Effector CD4-positive, alpha-beta T cell (primary cell): ENCODE measurements around the gene CPVL.

Experiments used
- DNase-seq: peaks from one replicate; pipeline ENCODE4 v3.0.0-alpha.2; 2020

Gene CPVL

DNA sequence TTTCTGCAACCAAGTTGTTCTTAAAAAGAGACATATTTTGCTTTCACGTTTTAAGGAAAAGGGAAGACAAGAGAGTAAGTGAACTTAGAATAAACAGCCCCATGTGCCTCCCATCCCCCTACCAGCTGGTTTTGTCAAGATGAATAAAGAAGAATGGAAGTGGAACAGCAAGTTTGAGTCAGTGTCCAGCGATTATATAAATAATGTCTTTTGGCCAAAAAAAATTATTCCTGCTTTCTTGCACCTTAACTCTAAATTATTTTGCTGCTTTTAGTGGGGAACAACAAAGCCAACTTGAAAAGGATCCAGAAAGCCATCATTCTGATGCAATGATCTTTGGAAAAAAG, 105.8 kb downstream of the CPVL start:
- DNase-seq, result no peak

DNA sequence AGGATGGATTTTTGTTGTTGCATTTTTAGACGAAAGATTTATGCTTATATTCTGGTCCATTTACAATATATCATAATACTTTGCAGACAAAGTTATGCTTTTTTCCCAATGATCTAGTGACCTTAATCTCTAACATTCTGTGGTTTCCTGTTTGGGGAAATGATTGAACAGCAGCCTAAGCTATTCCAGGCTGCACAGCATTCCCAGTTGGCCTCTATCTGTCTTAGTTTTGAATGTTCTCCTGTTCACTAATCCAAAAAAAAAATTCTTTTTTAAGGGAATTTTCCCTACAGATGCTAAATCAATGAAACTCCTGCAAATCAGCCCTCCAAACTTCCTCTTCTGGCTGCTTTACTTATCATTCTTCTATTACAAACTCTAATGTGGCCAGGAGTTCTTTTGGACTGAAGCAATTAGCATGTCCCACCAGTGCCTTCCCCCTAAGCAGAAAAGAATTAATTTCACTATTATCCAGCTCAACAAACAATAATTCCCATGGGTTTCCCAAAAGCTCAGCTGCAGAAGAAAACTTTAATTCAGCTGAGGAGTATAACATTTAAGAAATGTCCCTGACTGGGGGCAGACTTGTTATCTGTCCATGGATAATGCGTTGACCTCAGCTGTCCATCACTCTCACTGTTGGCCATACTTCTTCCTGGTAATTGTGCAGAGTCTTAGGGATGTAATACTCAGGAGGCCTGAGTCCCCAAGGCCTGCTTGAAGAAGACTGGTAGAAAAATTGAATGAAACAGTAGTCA, 106.3 kb downstream of the CPVL start:
- DNase-seq, result no peak

DNA sequence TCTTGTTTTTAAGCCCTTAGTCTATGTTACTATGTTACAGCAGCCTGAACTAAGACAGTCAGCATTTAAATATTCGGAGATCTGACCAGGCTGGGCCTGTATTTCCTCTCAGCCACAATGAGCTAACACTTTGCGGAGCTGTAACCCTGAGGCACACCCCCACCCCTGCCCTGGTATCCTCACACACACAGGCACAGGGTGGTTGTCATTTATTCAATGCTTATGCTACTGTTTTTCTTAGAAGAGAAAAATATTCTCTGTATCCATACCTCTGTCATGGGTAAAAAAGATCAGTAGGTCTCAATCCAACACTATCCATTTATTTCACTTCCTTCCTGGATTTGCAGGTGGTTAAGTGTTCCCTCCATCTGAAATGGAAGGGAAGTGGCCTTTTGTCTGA, 107.9 kb downstream of the CPVL start:
- DNase-seq, result no peak

DNA sequence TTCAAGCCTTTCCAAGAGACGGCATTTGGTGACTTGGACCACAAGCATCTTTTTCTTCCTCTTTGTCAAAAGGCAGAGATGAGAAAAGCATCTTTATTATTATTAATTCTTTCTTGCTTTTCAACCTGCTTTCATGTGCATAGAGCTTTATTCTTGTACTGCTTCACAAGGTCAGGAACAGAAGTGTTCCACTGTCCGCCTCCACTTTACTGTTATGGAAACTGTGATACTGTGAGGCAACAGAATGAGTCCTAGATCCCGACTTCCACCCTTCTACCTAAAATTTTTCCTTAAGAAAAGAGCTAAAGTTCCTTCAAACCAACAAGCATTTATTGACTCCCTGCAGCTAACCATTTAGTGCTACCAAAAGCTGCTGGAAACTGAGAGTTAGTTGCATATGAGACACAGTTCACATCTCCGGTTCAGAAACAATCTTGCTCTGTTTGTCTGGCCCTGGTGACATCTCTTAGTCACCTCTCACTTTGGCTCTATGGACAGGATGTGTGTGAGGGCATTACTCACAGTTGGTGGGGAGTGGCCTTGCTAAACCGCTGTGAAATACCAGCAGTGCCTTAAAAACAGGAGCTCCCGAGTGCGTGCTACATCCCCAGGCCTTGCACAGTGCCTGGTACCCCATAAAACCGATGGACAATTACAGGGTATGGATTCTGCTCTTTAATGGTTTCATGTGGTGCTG, 111.1 kb downstream of the CPVL start:
- DNase-seq, result no peak

DNA sequence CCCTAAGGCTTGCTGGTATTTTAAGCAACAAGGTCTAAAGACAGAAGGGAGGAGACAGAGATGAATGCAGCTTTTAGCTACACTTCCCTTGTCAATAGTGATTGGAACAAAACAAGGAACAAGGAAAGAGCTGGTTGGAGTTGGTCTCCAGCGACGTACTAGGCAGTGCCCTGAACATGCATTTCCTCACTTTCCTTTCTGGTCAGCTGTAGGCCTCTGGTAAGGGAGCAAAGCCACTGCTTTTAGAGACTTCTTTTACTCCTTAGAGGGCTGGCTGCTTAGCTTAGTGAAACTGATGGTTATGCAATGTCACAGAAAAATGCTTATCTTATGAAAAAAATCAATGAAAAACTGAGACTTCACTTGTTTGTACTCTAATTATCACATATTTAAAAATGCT, 112.8 kb downstream of the CPVL start:
- no peak for DNase-seq

DNA sequence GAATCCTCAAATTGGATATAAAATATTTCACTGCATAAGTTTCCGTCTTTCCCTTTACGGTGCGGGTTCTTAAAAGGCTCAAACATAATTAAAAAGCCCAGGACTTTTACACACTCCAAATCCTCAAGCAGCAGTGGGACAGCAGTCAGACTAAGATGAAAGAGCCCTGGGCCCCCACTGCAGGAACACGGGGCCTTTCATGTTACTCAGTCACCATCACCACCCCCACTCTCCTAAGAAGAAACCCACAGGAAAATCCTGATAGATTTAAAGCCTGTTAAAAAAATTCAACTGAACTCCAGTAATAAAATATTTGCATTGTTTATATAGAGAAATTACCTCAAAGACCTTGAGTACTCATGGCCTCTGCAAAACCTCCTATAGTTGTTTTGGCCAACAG, 114.2 kb downstream of the CPVL start:
- DNase-seq, result no peak

DNA sequence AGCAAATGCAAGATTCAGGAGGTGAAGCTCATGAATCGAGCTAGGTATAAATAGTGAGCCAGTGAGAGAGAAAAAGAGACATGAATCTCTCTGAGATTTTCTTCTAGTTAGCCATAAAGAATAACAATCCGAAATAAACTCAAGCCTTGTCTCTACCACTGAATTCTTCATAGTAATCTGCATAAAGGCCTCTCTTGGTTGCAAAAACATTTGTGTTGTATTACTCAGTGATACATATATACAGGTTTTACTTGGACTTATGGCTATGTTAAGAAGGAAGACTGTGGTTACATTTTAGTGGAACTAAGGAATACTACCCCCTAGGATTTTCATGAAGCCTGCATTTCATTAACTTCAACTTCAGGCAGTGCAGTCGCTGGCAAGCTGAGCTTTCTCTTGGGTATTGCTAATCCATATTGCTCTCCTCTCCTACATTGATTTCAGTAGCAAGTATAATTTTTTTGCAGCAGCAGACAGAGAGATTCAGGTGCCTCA, 115.5 kb downstream of the CPVL start:
- DNase-seq, result no peak

DNA sequence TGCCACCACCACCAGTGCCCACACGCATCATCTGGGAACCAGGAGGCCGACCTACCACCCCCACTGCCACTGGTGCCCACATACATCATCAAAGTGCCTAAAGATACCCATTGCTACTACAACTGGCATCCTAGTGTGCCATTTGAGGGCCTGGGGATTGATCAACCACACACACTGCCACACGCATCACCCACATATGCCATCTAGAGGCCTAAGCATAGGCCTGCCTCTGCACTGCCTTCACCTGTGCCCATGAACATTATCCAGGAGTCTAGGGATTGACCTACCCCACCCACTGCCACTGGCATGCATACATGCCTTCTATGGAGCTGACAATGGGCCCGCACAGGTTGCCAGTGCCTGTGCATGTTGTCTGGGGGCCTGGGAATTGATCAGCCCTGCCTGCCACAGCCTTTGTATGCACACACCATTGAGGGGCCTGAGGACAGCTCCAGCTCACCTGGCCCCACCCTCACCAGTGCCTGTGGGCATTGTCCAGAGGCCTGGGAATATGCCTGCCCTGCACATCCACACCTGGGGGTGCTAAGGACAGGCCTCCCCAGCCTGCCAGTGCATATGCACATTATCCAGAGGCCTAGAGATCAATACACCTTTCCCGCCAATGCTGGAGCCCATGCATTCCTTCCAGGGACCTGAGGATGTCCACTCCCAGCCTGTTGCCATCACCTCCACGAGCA, 123.9 kb downstream of the CPVL start:
- no peak for DNase-seq

DNA sequence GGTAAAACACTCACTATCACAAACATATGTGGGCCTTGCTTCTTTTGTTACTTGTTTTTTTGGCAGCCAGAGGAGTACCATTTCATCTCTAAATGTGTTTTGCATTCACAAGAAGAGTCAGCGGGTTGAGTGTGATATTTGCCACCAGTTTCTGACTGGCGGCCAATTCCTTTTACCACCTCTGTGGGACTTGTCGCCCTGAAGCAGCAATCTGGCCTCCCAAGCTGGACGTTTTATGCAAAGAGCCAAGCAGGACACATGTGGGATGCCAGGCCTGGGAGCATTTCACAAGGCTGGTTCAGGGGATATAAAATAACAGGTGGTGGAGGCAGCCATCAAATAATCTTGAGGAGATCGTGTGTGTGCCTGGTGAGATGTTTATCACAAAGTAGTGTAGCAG, 126.4 kb downstream of the CPVL start:
- DNase-seq, result no peak

DNA sequence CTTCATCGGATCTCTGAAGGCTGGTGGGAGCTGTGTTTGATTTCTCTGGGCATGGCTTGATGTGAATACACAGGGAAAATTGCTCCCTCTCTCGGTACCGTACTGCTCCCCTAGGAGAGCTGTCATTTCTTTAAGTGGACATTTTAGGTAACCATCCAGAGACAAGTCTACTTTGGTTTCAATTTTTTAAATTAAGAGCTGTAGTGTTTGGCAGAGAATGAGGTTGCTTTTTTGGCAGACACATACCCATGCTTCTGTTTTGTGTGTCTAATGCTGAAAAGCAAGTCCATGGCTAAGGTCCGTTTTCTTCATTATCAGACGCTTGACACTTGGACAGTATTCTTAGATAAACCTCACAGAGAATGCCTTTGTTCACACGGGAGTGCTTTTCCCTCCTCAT, 127.0 kb downstream of the CPVL start:
- DNase-seq, result no peak

DNA sequence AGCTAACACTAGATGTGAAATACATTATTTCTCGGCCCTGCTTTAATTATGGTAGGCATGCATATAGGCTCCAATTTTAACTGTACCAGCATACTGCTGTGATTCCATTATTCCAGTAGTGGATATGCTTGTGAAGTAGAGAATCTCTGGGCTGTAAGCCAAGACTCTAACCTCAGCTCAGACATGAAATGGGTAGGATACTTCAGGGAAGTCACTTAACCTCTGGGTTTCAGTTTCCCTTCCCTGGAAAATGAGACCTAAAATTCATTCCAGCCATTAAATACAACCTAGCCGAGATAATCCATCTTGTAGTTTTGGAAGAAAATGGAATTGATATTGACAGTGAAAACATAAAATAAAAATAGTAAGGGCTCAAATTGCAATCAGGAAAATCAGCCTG, 128.6 kb downstream of the CPVL start:
- DNase-seq, result no peak

DNA sequence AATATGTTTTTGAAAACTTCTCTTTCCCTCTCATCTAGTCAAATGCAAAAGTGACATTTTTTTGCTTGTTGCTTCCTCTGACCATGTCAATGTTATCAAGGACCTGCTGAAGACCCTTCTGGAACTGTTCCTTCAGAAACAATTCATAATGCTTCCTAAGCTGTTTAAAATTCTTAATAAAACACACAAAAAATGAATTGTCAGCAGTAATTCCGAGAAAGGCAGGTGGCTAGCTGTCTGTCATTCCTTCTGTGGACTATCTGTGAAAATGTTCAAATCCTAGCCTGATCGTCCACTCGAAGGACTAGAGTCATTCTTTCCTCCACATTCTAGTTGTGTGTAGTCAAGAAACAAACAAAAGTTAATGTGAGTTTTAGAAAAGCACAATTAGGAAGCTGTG, 131.6 kb downstream of the CPVL start:
- DNase-seq, result no peak

DNA sequence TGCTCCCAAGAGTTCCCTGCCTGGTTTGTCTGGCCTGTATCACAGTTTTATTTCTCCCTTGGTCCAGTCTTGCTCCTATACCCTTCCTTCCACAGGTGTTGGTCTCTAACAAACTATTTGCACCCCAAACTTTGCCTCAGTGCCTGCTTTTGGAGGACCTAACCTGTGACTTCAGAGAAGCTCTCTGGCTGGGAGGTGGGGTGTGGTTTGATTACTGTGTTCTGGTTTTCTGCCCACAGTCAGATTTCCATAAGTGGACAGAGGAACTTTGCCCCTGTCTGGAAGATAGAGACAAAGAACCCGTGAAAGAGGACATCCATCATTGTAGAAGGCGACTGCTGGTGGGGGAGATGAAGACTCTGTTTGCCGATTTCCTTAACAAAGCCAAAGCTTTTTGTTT, 132.4 kb downstream of the CPVL start:
- DNase-seq, result no peak

DNA sequence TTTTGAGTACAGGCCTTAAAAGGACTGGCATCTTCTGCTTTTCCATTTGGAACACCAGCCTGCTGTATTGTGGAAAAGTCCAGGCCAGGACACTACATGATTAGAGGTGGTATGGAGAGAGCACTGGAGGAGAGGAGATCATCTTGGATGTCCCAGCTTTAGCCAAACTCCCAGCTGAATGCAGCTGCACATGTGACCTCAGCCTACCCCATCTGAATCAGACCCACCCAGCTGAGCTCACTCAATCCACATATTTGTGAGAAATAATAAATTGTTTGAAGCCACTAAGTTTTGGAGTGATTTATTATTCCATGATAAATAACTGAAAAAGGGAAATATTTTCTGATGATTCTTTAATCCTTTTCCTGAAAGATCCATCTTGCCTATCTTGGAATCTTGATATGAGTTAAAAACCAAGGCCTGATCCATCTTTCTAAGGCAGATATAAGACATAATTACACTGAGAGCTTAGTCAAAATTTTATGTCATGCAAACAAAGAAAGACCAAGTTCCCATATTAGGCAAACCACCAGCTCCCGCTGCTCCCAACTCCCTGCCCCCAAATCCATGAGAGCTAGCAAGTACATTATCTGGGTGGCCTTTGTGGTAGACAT, 133.1 kb downstream of the CPVL start:
- DNase-seq, result no peak

DNA sequence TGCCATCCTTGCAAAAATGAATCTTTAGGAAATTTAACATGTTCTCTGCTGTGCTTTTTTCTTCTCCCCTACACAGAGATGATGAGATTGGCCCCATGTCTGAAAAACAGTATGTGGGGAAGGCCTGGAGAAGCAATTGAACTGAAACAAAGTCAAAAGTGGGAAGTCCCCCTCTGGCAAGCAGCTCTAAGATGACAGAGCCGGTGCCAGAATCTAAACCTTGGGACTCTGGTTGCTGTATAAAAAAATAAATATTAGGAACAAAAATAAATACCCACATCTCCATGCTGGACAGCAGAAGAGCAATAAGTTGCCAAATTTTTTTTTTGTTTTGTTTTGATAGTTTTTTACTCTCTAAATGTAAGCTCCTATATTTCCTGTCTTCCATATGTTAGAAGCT, 136.4 kb downstream of the CPVL start:
- no peak for DNase-seq

DNA sequence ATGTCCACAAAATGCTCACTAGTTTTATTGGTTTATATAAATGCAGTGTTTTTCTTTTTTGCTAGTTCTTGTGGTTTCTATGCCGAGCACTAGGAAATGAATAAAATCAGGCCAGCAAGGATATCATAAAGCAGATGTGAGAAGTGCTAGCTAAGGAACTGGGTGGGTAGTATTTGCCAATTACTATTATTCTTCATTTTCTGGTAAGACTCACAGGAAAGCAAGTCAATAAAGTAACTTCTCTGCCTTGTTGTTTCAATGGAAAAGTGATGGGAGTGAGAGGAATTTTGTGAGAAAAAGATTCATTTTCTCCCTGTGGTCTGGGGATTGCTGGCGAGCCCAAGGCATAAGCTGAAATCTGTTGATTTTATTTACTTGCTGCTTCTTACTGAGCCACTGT, 137.7 kb downstream of the CPVL start:
- DNase-seq, result no peak

DNA sequence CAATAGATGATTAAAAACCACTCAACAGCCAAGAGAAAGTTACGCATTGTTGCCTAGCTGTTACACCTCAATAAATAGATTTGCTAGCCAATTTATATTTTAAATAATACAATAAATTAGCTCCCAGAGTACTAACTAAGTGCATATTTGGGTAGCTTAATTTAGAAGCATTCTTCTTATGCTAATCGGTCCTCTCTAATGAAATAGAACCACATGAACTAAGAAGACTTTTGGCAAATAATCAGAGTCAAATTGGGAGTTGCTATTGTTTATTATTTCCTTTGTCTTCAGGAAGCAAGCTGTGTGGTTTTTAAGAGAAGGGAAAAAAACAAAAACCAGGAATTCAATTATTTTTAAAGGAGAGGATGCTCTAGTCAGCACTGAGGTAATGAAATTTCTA, 139.2 kb downstream of the CPVL start:
- no peak for DNase-seq

DNA sequence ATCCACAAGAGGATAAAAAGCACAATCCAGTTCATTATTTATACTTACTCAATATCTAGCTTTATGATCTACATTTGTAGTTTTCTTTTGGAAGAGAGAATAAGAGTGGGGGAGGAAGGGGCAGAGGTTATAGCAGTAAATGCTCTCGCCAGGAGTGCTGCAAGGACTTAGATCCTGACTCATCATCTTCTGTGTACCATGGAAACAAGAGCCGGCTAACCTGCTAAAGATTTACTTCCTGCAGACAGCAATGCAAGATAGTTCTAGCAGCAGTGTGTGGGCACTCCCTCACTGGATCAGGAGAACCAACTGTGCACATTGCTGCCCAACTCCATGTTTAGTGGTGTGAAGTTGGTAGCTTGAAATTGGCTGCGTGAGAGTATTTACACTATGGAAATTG, 140.5 kb downstream of the CPVL start:
- DNase-seq, result no peak

DNA sequence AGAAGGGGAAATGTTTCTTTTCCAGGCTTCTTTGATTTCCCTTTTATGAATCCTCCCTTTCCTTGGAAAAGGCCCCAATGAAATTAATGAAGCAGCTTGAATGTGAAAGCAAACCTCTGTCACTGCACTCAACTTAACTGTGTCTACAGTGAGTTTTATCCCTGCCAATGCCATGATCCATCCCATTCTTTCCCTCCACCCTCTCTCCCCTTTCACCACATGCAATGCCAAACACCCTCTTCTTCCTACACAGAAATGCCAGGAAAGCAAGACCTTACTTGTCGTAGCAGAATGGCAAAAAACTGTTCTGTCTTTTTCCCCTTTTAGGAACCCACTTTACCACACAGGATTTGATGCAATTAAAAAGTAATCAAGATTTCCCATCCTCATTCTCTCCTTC, 140.9 kb downstream of the CPVL start:
- DNase-seq, result no peak

DNA sequence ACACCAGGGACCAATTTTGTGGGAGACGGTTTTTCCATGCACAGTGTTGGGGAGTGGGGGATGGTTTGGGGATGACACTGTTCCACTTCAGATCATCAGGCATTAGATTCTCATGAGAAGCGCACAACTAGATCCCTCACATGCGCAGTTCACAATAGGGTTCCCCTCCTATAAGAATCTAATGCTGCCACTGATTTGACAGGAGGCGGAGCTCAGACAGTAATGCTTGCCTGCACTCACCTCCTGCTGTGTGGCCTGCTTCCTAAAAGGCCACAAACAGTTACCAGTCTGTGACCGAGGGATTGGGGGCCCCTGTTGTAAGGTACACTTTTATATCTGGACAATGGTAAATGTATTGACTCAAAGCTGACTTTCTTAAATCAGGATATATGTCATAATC, 142.6 kb downstream of the CPVL start:
- DNase-seq, result no peak

DNA sequence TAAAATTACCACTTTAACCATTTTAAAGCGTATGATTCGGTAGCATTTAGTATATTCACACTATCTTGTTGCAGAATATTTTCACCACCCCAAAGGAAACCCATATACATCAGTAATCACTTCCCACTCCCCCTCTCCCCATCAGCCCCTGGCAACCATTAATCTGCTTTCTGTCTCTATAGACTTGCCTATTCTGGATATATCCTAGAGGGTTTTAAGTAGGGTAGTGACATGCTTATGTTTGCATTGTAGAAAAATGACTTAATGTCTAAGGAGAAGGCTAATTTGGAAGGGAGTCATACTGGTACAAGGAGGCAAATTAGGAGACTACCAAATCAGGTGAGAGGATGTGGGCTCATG, 145.6 kb downstream of the CPVL start:
- no peak for DNase-seq

DNA sequence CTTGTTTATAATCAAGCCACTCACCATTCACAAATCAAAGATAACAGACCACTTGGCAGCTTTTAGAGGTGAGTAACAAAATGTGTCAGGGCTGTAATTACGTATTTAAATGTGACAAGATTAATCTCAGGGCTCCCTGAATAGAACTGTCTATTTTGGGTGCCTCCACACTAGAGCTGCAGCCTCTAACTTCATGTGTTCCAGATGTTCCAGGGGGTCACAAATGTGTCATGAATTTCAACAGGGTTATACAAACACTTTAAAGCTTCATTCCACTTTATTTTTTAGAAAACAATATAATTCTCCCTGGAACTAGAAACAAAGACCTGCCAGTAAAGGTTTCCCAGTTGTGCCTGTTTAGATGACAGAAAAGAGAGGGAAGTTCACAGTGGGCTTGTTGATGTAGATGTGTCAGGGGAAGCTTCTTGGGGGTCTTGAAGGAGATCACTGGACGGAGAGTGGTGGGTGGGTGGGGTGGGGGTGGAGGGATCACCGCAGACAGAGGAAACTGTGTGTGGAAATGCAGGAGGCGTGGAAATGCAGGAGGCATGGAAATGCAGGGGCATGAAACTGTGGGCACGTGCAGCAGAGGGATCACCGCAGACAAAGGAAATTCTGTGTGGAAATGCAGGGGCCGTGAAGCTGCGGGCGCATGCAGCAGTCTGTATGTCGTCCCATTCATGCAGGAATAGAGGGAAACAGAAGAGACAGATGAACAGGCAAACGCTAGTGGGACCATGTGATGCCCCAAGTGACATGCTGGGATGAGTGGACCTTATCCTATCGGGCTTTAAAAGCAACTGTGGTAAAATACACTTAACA, 146.2 kb downstream of the CPVL start:
- no peak for DNase-seq

DNA sequence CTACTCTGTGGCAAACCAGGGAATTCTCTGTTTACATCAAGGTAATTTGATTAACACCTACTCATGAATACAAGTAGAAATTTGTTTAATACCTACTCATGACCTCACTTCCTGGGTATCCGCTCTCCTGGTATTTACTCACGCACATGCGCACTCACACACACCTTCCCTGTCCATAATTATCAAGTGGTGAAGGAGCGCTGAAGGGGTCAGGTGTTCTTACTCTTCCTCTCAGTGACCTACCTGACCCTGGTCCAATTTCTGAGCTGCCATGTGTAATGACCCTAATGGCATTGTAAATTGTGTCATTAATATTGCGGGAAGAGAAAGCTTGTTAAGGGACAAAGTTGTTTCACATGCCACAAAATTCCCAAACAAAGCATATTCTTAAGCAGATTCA, 146.9 kb downstream of the CPVL start:
- no peak for DNase-seq
